NCI-H774 (cell line): Measurements from ENCODE around the gene C17orf50.

Experiments used
- DNase-seq: peaks from one replicate; lab custom pipeline; 2025; lab: John Stamatoyannopoulos, UW

Gene C17orf50

GRCh38 chr17:35752945-35753764, 7.5 kb upstream of the C17orf50 start, which contains the start of gene GAS2L2:
Gene GAS2L2 (minus strand): TSS chr17:35753239. CDS start chr17:35752850, 389 bp downstream.
- no peak for DNase-seq

DNA sequence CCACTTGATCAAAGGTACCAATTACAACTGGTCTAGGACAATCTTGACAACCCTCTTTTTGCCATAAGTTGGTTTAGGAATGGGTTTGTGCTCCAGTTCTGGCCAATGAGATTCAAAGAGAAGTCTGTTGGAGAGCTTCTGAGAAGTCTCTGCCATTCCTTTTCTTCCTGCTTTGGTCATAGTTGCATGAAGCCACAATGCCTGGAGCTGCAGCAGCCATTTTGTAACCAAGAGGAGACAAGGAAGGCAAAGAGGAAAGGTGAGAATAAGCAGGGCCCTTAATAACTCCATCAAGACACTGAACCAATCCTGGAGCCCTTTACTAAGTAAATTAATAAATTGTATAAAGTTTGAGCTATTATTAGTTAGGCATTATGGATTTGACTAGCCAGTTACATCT, 3.4 kb upstream of the C17orf50 start:
- DNase-seq, result no peak

GRCh38 chr17:35761601-35762000, 914 bp downstream of the C17orf50 start:
- no peak for DNase-seq

- DNase-seq, result no peak
Measured at GRCh38 chr17:35763767-35764122, 3.1 kb downstream of the C17orf50 start.

DNA sequence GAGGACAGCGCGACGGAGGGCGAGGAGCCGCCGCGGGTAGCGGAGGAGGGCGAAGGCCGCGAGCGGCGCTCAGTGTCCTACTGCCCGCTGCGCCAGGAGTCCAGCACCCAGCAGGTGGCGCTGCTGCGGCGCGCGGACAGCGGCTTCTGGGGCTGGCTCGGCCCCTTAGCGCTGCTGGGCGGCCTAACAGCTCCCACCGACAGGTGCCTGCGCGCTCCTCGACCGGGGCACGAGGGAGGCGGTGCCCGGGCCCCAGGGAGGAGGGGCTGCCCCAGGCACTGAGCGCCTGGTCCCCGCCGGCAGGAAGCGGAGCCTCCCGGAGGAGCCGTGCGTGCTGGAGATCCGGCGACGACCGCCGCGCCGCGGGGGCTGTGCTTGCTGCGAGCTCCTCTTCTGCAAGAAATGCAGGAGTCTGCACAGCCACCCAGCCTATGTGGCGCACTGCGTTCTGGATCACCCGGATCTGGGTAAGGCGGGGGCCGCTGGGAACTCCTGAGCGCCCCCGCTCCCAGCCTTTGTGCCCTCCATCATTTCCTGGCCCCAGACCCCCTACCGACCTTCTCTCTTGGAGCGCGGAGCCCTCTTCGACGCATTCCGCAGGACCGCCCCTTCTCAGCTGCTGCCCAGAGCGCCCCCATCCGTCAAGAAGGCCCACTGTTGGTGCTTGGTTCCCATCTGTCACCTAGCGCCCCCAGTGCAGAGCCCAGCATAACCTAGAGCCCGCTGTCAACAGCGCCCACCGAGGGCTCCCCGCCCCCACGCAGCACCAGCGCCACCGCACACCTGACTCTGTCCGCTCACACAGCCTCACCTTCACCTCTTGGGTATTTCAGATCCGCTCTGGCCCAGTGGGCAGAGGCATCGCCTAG, 3.7 kb downstream of the C17orf50 start:
- peak; percentile 96 for DNase-seq

DNA sequence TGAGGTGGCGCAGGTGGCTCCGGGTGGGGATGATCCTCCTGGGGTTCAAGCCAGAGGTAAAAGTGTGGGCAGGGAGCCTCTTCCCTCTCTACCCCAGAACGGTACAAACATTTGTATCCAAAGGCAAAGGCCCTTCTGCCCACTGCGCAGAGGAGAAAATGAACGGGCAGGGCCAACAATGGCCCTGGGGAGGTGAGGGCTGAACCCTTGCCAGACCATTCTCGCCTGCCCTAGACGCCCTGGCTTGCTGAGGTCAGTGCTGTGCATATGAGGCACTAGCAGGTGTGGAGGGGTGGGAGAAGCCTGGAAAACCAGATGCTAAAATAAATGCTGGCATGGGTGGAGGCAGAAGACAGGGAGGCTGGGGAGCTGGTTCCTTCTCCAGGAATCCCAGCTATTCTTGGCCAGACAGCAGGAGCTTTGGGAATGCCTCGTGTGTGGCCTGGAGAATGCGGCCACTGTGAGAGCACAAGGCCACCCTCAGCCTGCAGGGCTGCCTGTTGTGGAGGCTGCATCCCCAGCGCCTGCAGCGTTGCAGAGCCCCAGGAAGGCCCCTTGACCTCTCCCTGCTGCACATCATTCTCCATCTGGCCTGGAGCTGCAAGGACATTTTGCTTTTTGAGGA, 4.5 kb downstream of the C17orf50 start:
- DNase-seq, result no peak

- no peak for DNase-seq
Measured at GRCh38 chr17:35765756-35766488, 5.2 kb downstream of the C17orf50 start.

- no peak for DNase-seq
Measured at GRCh38 chr17:35766489-35766877, 5.8 kb downstream of the C17orf50 start.

GRCh38 chr17:35766903-35767510, 6.3 kb downstream of the C17orf50 start:
- no peak for DNase-seq

GRCh38 chr17:35768797-35769196, 8.1 kb downstream of the C17orf50 start:
- no peak for DNase-seq

GRCh38 chr17:35769895-35770486, 9.3 kb downstream of the C17orf50 start:
- DNase-seq, result no peak

DNA sequence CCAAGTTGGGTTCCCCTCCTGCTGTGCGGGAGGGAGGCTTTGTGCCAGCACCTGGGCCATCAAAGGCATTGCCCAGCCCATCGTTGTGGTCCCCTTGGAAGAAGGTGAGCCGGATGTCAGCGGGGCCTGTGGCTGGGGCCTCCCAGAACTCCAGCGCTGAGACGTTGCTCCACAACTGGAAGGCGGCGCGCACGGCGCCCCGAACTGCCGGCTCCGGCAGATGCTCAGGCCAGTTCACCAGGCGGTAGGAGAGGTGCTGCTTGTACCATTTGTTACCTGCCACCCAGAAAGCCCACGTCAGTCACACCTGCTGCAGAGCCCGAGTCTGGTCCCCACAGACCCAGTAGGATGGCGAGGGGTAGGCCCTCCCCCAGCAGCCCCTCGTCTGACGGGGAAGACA, 12.4 kb downstream of the C17orf50 start:
- DNase-seq, result no peak

GRCh38 chr17:35773679-35774425, 13.2 kb downstream of the C17orf50 start:
- no peak for DNase-seq

GRCh38 chr17:35774499-35774898, 13.8 kb downstream of the C17orf50 start:
- no peak for DNase-seq

- DNase-seq, result no peak
Measured at GRCh38 chr17:35775039-35775438, 14.4 kb downstream of the C17orf50 start.

DNA sequence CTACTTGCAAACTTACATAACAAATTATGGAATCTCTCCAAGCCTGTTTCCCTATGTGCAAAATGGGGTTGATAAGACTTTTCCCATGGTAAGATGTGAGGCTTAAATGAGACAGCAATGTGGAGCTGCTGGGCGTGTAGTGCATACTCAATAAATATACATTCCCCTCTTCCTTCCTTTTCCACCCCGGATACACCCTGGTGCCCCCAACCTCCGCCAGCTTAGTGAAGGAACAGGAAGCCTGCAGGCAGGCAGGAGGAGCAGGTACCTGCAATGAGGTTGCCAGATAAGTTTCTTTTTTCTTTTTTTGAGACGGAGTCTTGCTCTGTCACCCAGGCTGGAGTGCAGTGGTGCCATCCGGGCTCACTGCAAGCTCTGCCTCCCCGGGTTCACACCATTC, 14.9 kb downstream of the C17orf50 start:
- DNase-seq, result no peak

DNA sequence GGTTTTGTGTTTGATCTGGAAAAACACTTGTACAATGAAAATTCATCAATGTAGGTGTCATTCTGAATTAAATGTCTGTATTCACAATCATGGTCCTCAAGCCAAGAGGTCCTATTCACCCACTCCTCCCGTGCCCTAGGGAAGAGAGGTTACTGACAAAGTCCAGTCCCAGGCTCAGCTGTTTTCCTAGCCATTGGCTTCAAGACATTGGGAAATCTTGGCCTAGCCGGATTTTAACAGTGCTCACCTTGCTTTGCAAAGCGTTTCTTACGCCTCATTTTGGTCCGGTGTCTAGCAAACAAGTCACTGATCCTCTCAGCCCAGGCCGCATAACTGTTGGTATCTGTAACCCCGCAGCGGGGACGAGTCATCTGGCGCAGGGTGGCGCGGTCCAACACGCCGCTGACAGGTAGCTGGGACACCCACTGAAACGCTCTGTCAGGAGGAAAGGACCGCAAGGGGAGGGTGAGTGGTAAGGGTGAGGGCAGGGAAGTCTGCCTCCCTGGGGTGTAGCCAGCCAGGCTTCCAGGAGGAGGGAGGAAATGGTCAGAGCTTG, 18.0 kb downstream of the C17orf50 start:
- no peak for DNase-seq

DNA sequence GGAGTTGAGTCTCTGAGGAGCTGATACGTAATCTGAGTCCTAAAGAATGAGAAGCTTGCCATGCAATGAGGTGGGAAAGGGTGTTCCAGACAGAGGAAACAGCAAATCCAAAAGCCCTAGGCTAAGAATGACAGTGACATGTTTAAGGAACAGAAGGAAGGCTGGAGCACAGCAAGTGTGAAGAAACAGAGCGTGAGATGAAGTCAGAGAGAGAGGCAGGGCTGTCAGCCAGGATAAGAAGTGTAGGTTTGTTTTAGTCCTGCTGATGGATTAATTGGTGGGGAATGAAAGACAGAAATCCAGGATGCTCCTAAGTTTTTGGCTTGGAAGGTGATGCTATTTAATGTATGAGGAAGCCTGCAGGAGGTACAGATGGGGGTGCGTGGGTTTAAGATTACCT, 20.3 kb downstream of the C17orf50 start:
- DNase-seq, result no peak

- no peak for DNase-seq
Measured at GRCh38 chr17:35784895-35785294, 24.2 kb downstream of the C17orf50 start.

DNA sequence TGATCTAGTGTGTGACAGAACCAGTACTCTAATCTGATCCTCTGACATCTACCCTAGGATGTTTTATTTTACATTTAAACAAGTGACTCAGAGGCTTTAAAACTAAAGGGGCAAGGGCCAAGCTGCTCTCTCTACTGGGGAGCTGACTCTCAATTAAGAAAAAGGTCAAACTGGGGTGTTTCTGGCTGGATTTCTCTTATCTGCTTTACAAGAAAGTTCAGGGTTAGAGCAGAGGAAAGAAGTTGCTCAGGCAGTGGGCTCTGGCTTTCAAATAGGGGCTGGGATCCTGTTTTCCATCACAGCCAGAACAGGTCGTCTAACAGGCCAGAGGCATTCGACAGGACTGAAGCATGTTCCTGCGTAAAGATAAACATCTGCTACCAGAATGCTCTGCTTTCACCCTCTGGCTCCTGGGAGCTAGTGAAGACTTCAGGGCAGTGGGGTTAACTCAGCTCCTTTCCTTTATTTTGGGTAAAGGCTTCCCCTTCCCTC, 26.3 kb downstream of the C17orf50 start:
- DNase-seq, result no peak
